ENCODE data around the gene PUS10. TPM values are rescaled to one million over a fixed set of nuclear protein-coding genes. Genes with fewer than 3 reads are reported as not detected.

PUS10 gene
- total and polyA plus RNA-seq, 2 of the 8 experiments (the other 6 are each of a cell fraction or from before 2014, with no cell fraction given) = 1.3 to 3.1 TPM

GRCh38 chr2:60936757-60937156 lies 81.3 kb downstream of the PUS10 start:
- ChIA-PET CTCF (ENCODE audit: partially characterized antibody) (interaction anchor here (0.6 kb wide), 1 partner anchor 423 kb away, joined by 3 read pairs; no protein-coding TSS in a partner anchor), POLR2A (ENCODE audit: partially characterized antibody) (no interaction called here)
- Histone ChIP-seq H4K20me1 (replicated peaks in 1 of 2; ENCODE audit: control insufficient read depth in 1 of 2, insufficient read depth in 2 of 2, low read length in 2 of 2) (no peaks in the 10 kb centered on the region), H3K9ac (replicated peaks in 1 of 4; ENCODE audit: extremely low read depth in 1 of 4, low read depth in 3 of 4, low read length in 3 of 4) (no peak overlapping the region), H2BK20ac (ENCODE audit: low read length) (no peak overlapping the region), H3K4me1 (replicated peaks in 1 of 4; ENCODE audit: control insufficient read depth in 3 of 4, insufficient read depth in 4 of 4, low read length in 3 of 4) (no peaks in the 10 kb centered on the region), H3K56ac (replicated peaks; ENCODE audit: insufficient read length, low read depth, low read length) (no peak overlapping the region), H4K8ac (ENCODE audit: extremely low read depth, insufficient read depth, low read length) (no peak overlapping the region), H2BK12ac (ENCODE audit: low read depth, low read length) (no peak overlapping the region), H3K36me3 (ENCODE audit: control insufficient read depth in 2 of 4, insufficient read depth in 4 of 4, low read length in 3 of 4) (no peaks in the 10 kb centered on the region), H3K14ac (ENCODE audit: insufficient read length) (no peak overlapping the region), H2AK5ac (ENCODE audit: low read depth, low read length) (no peak overlapping the region), H3K4me2 (ENCODE audit: insufficient read depth in 1 of 2, low read depth in 2 of 2, low read length in 2 of 2) (no peak overlapping the region), H2BK5ac (ENCODE audit: low read depth, low read length) (no peak overlapping the region), H2BK120ac (replicated peaks; ENCODE audit: low read depth, low read length) (no peak overlapping the region), H3K79me2 (ENCODE audit: control insufficient read depth in 1 of 2, insufficient read depth in 2 of 2, low read length in 2 of 2) (no peaks in the 10 kb centered on the region), H3K23me2 (ENCODE audit: low read depth, low read length) (no peaks in the 10 kb centered on the region; the same call in 1 of the 2 replicates), H3K4ac (replicated peaks; ENCODE audit: insufficient read length, low read depth, low read length) (no peak overlapping the region), H3K18ac (ENCODE audit: extremely low read depth, low read length) (no peak overlapping the region), H3K79me1 (ENCODE audit: low read depth, low read length) (no peaks in the 10 kb centered on the region), H3K27ac (ENCODE audit: low read depth, low read length) (no peak overlapping the region), H3K9me3 (ENCODE audit: insufficient read depth in 2 of 2, low read depth in 1 of 2, low read length in 1 of 2) (no peaks in the 10 kb centered on the region), H3K27me3 (replicated peaks in 1 of 4; ENCODE audit: control insufficient read depth in 3 of 4, extremely low read depth in 1 of 4, insufficient read depth in 3 of 4, low read length in 3 of 4) (no peaks in the 10 kb centered on the region), H2BK15ac (ENCODE audit: low read length) (no peak overlapping the region), H4K91ac (replicated peaks; ENCODE audit: insufficient read length, low read length) (no peak overlapping the region), H2AFZ (ENCODE audit: low read length) (no peak overlapping the region), H3K23ac (ENCODE audit: insufficient read length) (no peak overlapping the region), H3K4me3 (ENCODE audit: extremely low read depth in 1 of 4, insufficient read depth in 2 of 4, low read depth in 3 of 4, low read length in 4 of 4) (no peak overlapping the region), H4K5ac (ENCODE audit: insufficient read length, low read depth, low read length) (no peak overlapping the region)
- DNase-seq (ENCODE audit: low read depth in 1 of 2, low spot score in 2 of 2) (no peak), FAIRE-seq (no peak)
- 82% methylated on average over 5 of the region's 5 CpGs; no CpG with 5 or more reads in 1 of the 2 experiments for WGBS, 2 experiments (ENCODE audit: extremely low coverage in 1 of 2, insufficient coverage in 1 of 2, insufficient read length in 1 of 2, insufficient replicate concordance in 2 of 2, low coverage in 1 of 2, low lambda C conversion rate in 2 of 2, missing lambda C conversion rate in 1 of 2)
- TF ChIP-seq SUZ12 (IDR thresholded peaks at IDR 0.05; ENCODE audit: low read length) (no peak), RBBP5 (IDR thresholded peaks at IDR 0.05; ENCODE audit: borderline replicate concordance, low read depth, low read length) (no peak), NANOG (IDR thresholded peaks at IDR 0.05; ENCODE audit: insufficient read depth, low read depth, low read length, poor library complexity, severe bottlenecking) (no peak)
